ENCODE results near the gene AP4B1.

The AP4B1 gene

GRCh38 chr1:113903501-113904292 is 902 bp downstream of the AP4B1 start:
- H3K4me3 ChIP-seq (ENCODE audit: low read length) = peak overlapping the region; percentile 75
- H3K9ac ChIP-seq (ENCODE audit: low read length) = peak overlapping the region; percentile 68
- H3F3A ChIP-seq (ENCODE audit: insufficient read depth, low read length) = no peaks in the 10 kb centered on the region
- 0 out of 2 replicates have a peak, but pooled peaks cover 5% of the 10 kb centered on the region for H3K4me1 ChIP-seq (ENCODE audit: low read length)
- H3K27ac ChIP-seq (ENCODE audit: low read length) = peak overlapping the region; percentile 72; the same call in 1 of the 2 replicates
- no peak for TF ChIP-seq CTCF (IDR thresholded peaks at IDR 0.05; ENCODE audit: low read length)
- TF ChIP-seq EZH2 (optimal IDR thresholded peaks at IDR 0.05; ENCODE audit: low read depth, low read length) = no peak
- TF ChIP-seq EZH2phosphoT487 (IDR thresholded peaks at IDR 0.05; ENCODE audit: low read length) = no peak
- no peak for DNase-seq
- H2AFZ ChIP-seq (ENCODE audit: low read length) = peak overlapping the region; percentile 55
- H3K36me3 ChIP-seq (replicated peaks; ENCODE audit: insufficient read depth, low read length) = no peaks in the 10 kb centered on the region
- no peaks in the 10 kb centered on the region for H3K9me3 ChIP-seq (replicated peaks; ENCODE audit: insufficient read depth, low read length)
- H3K27me3 ChIP-seq (replicated peaks; ENCODE audit: insufficient read depth, low read length) = no peaks in the 10 kb centered on the region
- peaks cover 15% of the 10 kb centered on the region for H3K79me2 ChIP-seq (ENCODE audit: low read length)
- H3K4me2 ChIP-seq (ENCODE audit: low read depth, low read length) = peak overlapping the region; percentile 60
- H3K9me2 ChIP-seq (replicated peaks; ENCODE audit: insufficient read depth, low read length) = no peaks in the 10 kb centered on the region
- H4K20me1 ChIP-seq (ENCODE audit: insufficient read depth, low read length) = no peaks in the 10 kb centered on the region

GRCh38 chr1:113901191-113901590 is 3.4 kb downstream of the AP4B1 start:
- Histone ChIP-seq H3K4me2 (ENCODE audit: low read depth, low read length) (no peak overlapping the region), H3K79me2 (ENCODE audit: low read length) (peaks cover 15% of the 10 kb centered on the region), H3K27ac (ENCODE audit: low read length) (no peak overlapping the region), H3F3A (ENCODE audit: insufficient read depth, low read length) (no peaks in the 10 kb centered on the region), H3K4me1 (ENCODE audit: low read length) (0 out of 2 replicates have a peak, but pooled peaks cover 5% of the 10 kb centered on the region), H3K27me3 (replicated peaks; ENCODE audit: insufficient read depth, low read length) (no peaks in the 10 kb centered on the region), H3K9me3 (replicated peaks; ENCODE audit: insufficient read depth, low read length) (no peaks in the 10 kb centered on the region), H3K9ac (ENCODE audit: low read length) (no peak overlapping the region), H4K20me1 (ENCODE audit: insufficient read depth, low read length) (no peaks in the 10 kb centered on the region), H3K36me3 (replicated peaks; ENCODE audit: insufficient read depth, low read length) (no peaks in the 10 kb centered on the region), H3K4me3 (ENCODE audit: low read length) (no peak overlapping the region), H2AFZ (ENCODE audit: low read length) (no peak overlapping the region), H3K9me2 (replicated peaks; ENCODE audit: insufficient read depth, low read length) (no peaks in the 10 kb centered on the region)
- TF ChIP-seq EZH2phosphoT487 (IDR thresholded peaks at IDR 0.05; ENCODE audit: low read length) (no peak), EZH2 (optimal IDR thresholded peaks at IDR 0.05; ENCODE audit: low read depth, low read length) (no peak), CTCF (IDR thresholded peaks at IDR 0.05; ENCODE audit: low read length) (no peak)
- no peak for DNase-seq

GRCh38 chr1:113899111-113899510 is 5.5 kb downstream of the AP4B1 start:
- no peaks in the 10 kb centered on the region for H3K27me3 ChIP-seq (replicated peaks; ENCODE audit: insufficient read depth, low read length)
- TF ChIP-seq EZH2 (optimal IDR thresholded peaks at IDR 0.05; ENCODE audit: low read depth, low read length) = no peak
- no peak for TF ChIP-seq EZH2phosphoT487 (IDR thresholded peaks at IDR 0.05; ENCODE audit: low read length)
- no peak for TF ChIP-seq CTCF (IDR thresholded peaks at IDR 0.05; ENCODE audit: low read length)
- H3K4me1 ChIP-seq (ENCODE audit: low read length) = 0 out of 2 replicates have a peak, but pooled peaks cover 5% of the 10 kb centered on the region
- H3K36me3 ChIP-seq (replicated peaks; ENCODE audit: insufficient read depth, low read length) = no peaks in the 10 kb centered on the region
- peaks cover 10% of the 10 kb centered on the region for H3K79me2 ChIP-seq (ENCODE audit: low read length)
- H3K27ac ChIP-seq (ENCODE audit: low read length) = no peak overlapping the region
- H3K9me2 ChIP-seq (replicated peaks; ENCODE audit: insufficient read depth, low read length) = no peaks in the 10 kb centered on the region
- no peaks in the 10 kb centered on the region for H3K9me3 ChIP-seq (replicated peaks; ENCODE audit: insufficient read depth, low read length)
- DNase-seq = no peak
- no peak overlapping the region for H2AFZ ChIP-seq (ENCODE audit: low read length)
- no peaks in the 10 kb centered on the region for H3F3A ChIP-seq (ENCODE audit: insufficient read depth, low read length)
- H3K4me3 ChIP-seq (ENCODE audit: low read length) = no peak overlapping the region
- no peak overlapping the region for H3K4me2 ChIP-seq (ENCODE audit: low read depth, low read length)
- no peaks in the 10 kb centered on the region for H4K20me1 ChIP-seq (ENCODE audit: insufficient read depth, low read length)
- H3K9ac ChIP-seq (ENCODE audit: low read length) = no peak overlapping the region
